Neuronal stem cell (in vitro differentiated cells): ENCODE measurements around the gene CFAP107.

Source experiments
- DNase-seq: peaks from one replicate; pipeline ENCODE4 v3.0.0-alpha.2; 2013; ENCODE audit warnings: low spot score
- H2AFZ ChIP-seq: one replicate; pipeline ENCODE4 v1.6.1; 2013; ENCODE audit warnings: mild to moderate bottlenecking, low read length, inconsistent platforms
- H2AK5ac ChIP-seq: 2 replicates; pipeline ENCODE4 v1.6.1; 2013; ENCODE audit warnings: low read depth, mild to moderate bottlenecking, inconsistent platforms, low read length, moderate library complexity, mixed read lengths
- H2BK120ac ChIP-seq: 2 replicates; pipeline ENCODE4 v1.6.1; 2013; ENCODE audit warnings: low read depth, mild to moderate bottlenecking, inconsistent platforms, low read length, moderate library complexity, mixed read lengths
- H2BK12ac ChIP-seq: one replicate; pipeline ENCODE4 v1.6.1; 2013; ENCODE audit warnings: low read length, inconsistent platforms
- H2BK15ac ChIP-seq: 2 replicates; pipeline ENCODE4 v1.6.1; 2013; ENCODE audit warnings: mild to moderate bottlenecking, low read length, inconsistent platforms, mixed read lengths
- H2BK5ac ChIP-seq: one replicate; pipeline ENCODE4 v1.6.1; 2013; ENCODE audit warnings: inconsistent platforms, mild to moderate bottlenecking, low read length, moderate library complexity
- H3K14ac ChIP-seq: one replicate; pipeline ENCODE4 v1.6.1; 2013; ENCODE audit warnings: low read length, inconsistent platforms
- H3K18ac ChIP-seq: 2 replicates; pipeline ENCODE4 v1.6.1; 2013; ENCODE audit warnings: low read length, inconsistent platforms
- H3K23ac ChIP-seq: 2 replicates; pipeline ENCODE4 v1.6.1; 2013; ENCODE audit warnings: low read depth, mild to moderate bottlenecking, mixed read lengths, low read length, inconsistent platforms; ENCODE audit not compliant: poor library complexity
- H3K27ac ChIP-seq: replicated peaks from 3 replicates; pipeline ENCODE4 v1.5.1; 2013; ENCODE audit warnings: low read length, inconsistent platforms
- H3K27me3 ChIP-seq, 3 experiments: 2 replicates each; pipeline ENCODE4 v1.6.1; 2013; ENCODE audit warnings: low read length in 3 of 3, mild to moderate bottlenecking in 2 of 3, inconsistent platforms in 1 of 3, low read depth in 1 of 3, mixed read lengths in 1 of 3, moderate library complexity in 1 of 3; ENCODE audit not compliant: control insufficient read depth in 3 of 3, insufficient read depth in 3 of 3
- H3K36me3 ChIP-seq, 2 donors: replicated peaks in 1 of 2; 2 replicates each; pipeline ENCODE4 v1.6.1; 2013; ENCODE audit warnings: low read length in 2 of 2; ENCODE audit not compliant: control insufficient read depth in 2 of 2, insufficient read depth in 2 of 2
- H3K4ac ChIP-seq: 2 replicates; pipeline ENCODE4 v1.6.1; 2013; ENCODE audit warnings: inconsistent platforms, mild to moderate bottlenecking, low read length, moderate library complexity
- H3K4me1 ChIP-seq, 2 donors: 1 replicate in 1 of 2; 2 replicates in 1 of 2; pipeline ENCODE4 v1.6.1; 2013; ENCODE audit warnings: low read length in 2 of 2, low read depth in 1 of 2; ENCODE audit not compliant: control insufficient read depth in 2 of 2, insufficient read depth in 1 of 2
- H3K4me2 ChIP-seq: one replicate; pipeline ENCODE4 v1.6.1; 2013; ENCODE audit warnings: mild to moderate bottlenecking, low read length, inconsistent platforms; ENCODE audit not compliant: insufficient read depth, poor library complexity, severe bottlenecking
- H3K4me3 ChIP-seq, 2 donors: 2 replicates each; pipeline ENCODE4 v1.5.1; 2013; ENCODE audit warnings: low read length in 2 of 2, mild to moderate bottlenecking in 2 of 2, inconsistent platforms in 1 of 2, moderate library complexity in 1 of 2
- H3K79me1 ChIP-seq: one replicate; pipeline ENCODE4 v1.6.1; 2013; ENCODE audit warnings: low read depth, mild to moderate bottlenecking, inconsistent platforms, low read length, moderate library complexity
- H3K9ac ChIP-seq: one replicate; pipeline ENCODE4 v1.6.1; 2013; ENCODE audit warnings: mild to moderate bottlenecking, low read depth, low read length, inconsistent platforms; ENCODE audit not compliant: poor library complexity
- H3K9me3 ChIP-seq, 2 donors: replicated peaks in 1 of 2; 2 replicates each; pipeline versions ENCODE3 to v1.6.1; 2013; ENCODE audit warnings: low read length in 2 of 2, mild to moderate bottlenecking in 2 of 2, inconsistent platforms in 1 of 2, low read depth in 1 of 2, mixed read lengths in 1 of 2, moderate library complexity in 1 of 2; ENCODE audit not compliant: control insufficient read depth in 2 of 2, insufficient read depth in 1 of 2
- H4K8ac ChIP-seq: one replicate; pipeline ENCODE4 v1.6.1; 2013; ENCODE audit warnings: low read depth, mild to moderate bottlenecking, inconsistent platforms, low read length, moderate library complexity
- H4K91ac ChIP-seq: one replicate; pipeline ENCODE4 v1.6.1; 2013; ENCODE audit warnings: low read length, low read depth, mild to moderate bottlenecking, inconsistent platforms; ENCODE audit not compliant: poor library complexity
- WGBS, 2 donors: extraction: QIAGEN DNeasy Blood & Tissue Kit; methylation state at CpG; one replicate each; pipeline ENCODE4 v1.1.7; 2013; ENCODE audit warnings: missing lambda C conversion rate in 2 of 2, mixed read lengths in 1 of 2; ENCODE audit not compliant: insufficient read length in 2 of 2, insufficient replicate concordance in 1 of 2; ENCODE audit errors: extremely low coverage in 2 of 2; 5-methylcytosine and 5-hydroxymethylcytosine counted together

The CFAP107 gene

DNA sequence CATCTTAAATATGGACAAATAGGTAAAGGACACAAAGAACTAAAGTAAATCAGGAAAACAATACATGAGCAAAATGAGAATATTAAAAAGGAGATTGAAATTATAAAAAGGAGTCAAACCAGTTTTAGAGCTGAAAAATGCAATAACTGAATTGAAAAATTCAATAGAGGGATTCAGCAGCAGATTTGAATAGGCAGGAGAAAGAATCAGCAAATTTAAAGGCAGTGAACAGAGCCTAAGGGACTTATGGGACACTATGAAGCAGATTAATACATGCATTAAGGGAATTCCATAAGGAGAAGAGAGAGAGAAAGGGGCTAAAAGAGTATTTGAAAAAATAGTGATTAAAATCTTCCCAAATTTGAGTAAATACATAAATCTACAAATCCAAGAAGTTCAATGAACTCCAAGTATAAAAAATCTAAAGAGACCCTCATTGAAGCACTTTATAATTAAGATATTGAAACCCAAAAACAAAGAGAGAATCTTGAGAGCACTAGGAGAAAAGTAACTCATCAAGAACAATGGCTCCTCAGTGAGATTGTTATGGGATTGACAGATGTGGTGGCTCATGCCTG, 2.9 kb downstream of the CFAP107 start:
- H4K91ac ChIP-seq: no peak overlapping the region
- no peaks in the 10 kb centered on the region for H3K79me1 ChIP-seq
- no peak overlapping the region for H2AFZ ChIP-seq
- no peak overlapping the region for H2BK120ac ChIP-seq
- H3K14ac ChIP-seq: no peak overlapping the region
- peaks cover 3 to 5% of the 10 kb centered on the region in 2 donors for H3K9me3 ChIP-seq
- no peak overlapping the region for H4K8ac ChIP-seq
- H2BK12ac ChIP-seq: no peak overlapping the region
- H3K9ac ChIP-seq: no peak overlapping the region
- H3K27me3 ChIP-seq: no peaks in the 10 kb centered on the region
- H3K36me3 ChIP-seq: no peaks in the 10 kb centered on the region
- no peak overlapping the region for H3K4me3 ChIP-seq
- no peak overlapping the region for H2BK5ac ChIP-seq
- no peak overlapping the region for H3K4me2 ChIP-seq
- H3K18ac ChIP-seq: no peak overlapping the region
- DNase-seq: no peak
- H3K27ac ChIP-seq: no peak overlapping the region
- H2AK5ac ChIP-seq: no peak overlapping the region
- no peak overlapping the region for H2BK15ac ChIP-seq
- no peak overlapping the region for H3K23ac ChIP-seq
- H3K4me1 ChIP-seq: no peaks in the 10 kb centered on the region
- H3K4ac ChIP-seq: no peak overlapping the region

GRCh38 chr1:12754738-12755137, 8.7 kb downstream of the CFAP107 start:
- no peak overlapping the region for H3K27ac ChIP-seq
- H2AFZ ChIP-seq: no peak overlapping the region
- no peak overlapping the region for H2BK5ac ChIP-seq
- WGBS, 2 donors: no CpG with 5 or more reads among the region's 4 CpGs
- no peak overlapping the region for H4K91ac ChIP-seq
- no peak overlapping the region for H3K4me3 ChIP-seq
- H3K9me3 ChIP-seq: no peaks in the 10 kb centered on the region
- no peaks in the 10 kb centered on the region for H3K36me3 ChIP-seq
- no peak overlapping the region for H3K4ac ChIP-seq
- H2BK15ac ChIP-seq: no peak overlapping the region
- no peak overlapping the region for H2AK5ac ChIP-seq
- H4K8ac ChIP-seq: no peak overlapping the region
- no peak overlapping the region for H3K9ac ChIP-seq
- H2BK12ac ChIP-seq: no peak overlapping the region
- H3K79me1 ChIP-seq: no peaks in the 10 kb centered on the region
- no peak overlapping the region for H3K18ac ChIP-seq
- no peak overlapping the region for H3K23ac ChIP-seq
- no peak overlapping the region for H3K4me2 ChIP-seq
- H3K4me1 ChIP-seq: no peaks in the 10 kb centered on the region
- H2BK120ac ChIP-seq: no peak overlapping the region
- no peak overlapping the region for H3K14ac ChIP-seq
- DNase-seq: no peak
- H3K27me3 ChIP-seq: peaks cover 0 to 35% (median 0%) of the 10 kb centered on the region in 3 experiments

DNA sequence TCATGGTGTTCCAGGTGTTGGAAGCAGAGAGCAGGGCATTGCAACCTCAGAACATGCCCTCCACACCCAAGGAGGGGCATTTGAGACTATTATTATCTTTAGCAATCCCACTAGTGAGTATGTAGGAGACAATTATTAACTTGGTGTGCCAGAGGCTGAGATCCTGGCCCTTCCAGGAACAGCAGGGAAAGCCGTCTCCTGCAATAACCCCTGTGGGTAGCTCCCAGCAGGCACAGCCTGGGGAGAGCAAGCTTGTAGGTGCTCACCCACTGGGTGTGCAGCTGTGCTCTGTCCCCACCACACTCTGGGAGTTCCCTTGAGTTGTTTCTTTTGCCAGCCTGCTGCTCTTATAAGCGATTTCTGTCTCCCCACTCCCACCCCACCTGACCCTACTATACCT, 10.3 kb downstream of the CFAP107 start:
- Histone ChIP-seq H3K27me3 (peaks cover 0 to 35% (median 0%) of the 10 kb centered on the region in 3 experiments), H2BK15ac (no peak overlapping the region), H3K27ac (no peak overlapping the region), H4K91ac (no peak overlapping the region), H3K36me3 (no peaks in the 10 kb centered on the region), H3K23ac (no peak overlapping the region), H3K4me3 (no peak overlapping the region), H3K4ac (no peak overlapping the region), H3K4me1 (no peaks in the 10 kb centered on the region), H2BK5ac (no peak overlapping the region), H3K9me3 (no peaks in the 10 kb centered on the region), H4K8ac (no peak overlapping the region), H3K14ac (no peak overlapping the region), H2BK12ac (no peak overlapping the region), H2AK5ac (no peak overlapping the region), H3K79me1 (no peaks in the 10 kb centered on the region), H3K4me2 (no peak overlapping the region), H2BK120ac (no peak overlapping the region), H2AFZ (no peak overlapping the region), H3K18ac (no peak overlapping the region), H3K9ac (no peak overlapping the region)
- no CpG with 5 or more reads among the region's 2 CpGs for WGBS, 2 donors
- no peak for DNase-seq

GRCh38 chr1:12756768-12757413, 10.9 kb downstream of the CFAP107 start:
- H4K91ac ChIP-seq: no peak overlapping the region
- no peak overlapping the region for H2AK5ac ChIP-seq
- DNase-seq: no peak
- H2AFZ ChIP-seq: no peak overlapping the region
- no peak overlapping the region for H4K8ac ChIP-seq
- no peak overlapping the region for H3K4ac ChIP-seq
- no peaks in the 10 kb centered on the region for H3K36me3 ChIP-seq
- H3K9ac ChIP-seq: no peak overlapping the region
- H3K4me3 ChIP-seq: no peak overlapping the region
- no peak overlapping the region for H3K4me2 ChIP-seq
- no peak overlapping the region for H2BK5ac ChIP-seq
- H2BK12ac ChIP-seq: no peak overlapping the region
- no peaks in the 10 kb centered on the region for H3K79me1 ChIP-seq
- H3K23ac ChIP-seq: no peak overlapping the region
- no CpG with 5 or more reads among the region's 6 CpGs for WGBS, 2 donors
- no peak overlapping the region for H3K14ac ChIP-seq
- no peaks in the 10 kb centered on the region for H3K4me1 ChIP-seq
- H3K9me3 ChIP-seq: no peaks in the 10 kb centered on the region
- H3K27ac ChIP-seq: no peak overlapping the region
- no peak overlapping the region for H2BK15ac ChIP-seq
- no peak overlapping the region for H2BK120ac ChIP-seq
- H3K18ac ChIP-seq: no peak overlapping the region
- peaks cover 0 to 35% (median 0%) of the 10 kb centered on the region in 3 experiments for H3K27me3 ChIP-seq
